HG02678 (cell line): Measurements from ENCODE around the gene RSBN1L.
"Not testable (repeated sequence)": the region's sequence is repeated elsewhere in the genome, so short reads cannot be mapped to it uniquely, and the experiment has no call there.

ENCODE experiments used
- ATAC-seq: cut with Tn5 transposase; IDR thresholded peaks from one replicate; pipeline ENCODE4 v1.9.1; 2021; ENCODE audit warnings: mild to moderate bottlenecking, moderate library complexity; ENCODE audit not compliant: unreplicated experiment

The RSBN1L gene

DNA sequence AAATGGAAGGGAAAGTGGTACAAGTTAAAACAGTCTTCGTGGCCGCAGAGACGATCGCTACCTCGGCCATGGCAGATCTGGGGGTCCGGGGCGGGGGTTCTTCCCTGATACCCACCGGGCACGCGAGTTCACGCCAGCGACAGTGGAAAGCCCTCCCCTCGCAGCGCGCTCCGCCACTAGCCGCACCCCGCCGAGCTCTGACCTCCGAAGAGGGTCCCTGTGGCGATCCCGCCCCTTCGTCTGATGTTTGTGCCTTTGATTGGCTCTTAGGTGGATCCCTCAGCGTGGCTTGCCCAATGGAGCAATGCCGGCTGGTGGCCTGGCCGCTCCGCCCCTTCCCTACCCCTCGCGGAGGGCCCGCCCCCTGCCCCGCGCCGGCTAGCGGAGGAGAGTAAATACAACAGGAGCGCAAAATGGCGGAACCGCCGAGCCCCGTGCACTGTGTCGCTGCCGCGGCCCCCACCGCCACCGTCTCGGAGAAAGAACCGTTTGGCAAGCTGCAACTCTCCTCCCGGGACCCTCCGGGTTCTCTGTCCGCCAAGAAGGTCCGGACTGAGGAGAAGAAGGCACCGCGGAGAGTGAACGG, at the start of gene RSBN1L:
TSS of gene RSBN1L (plus strand) at position 403 of the 586 bp plus-strand sequence. CDS start at position 414, 11 bp downstream.
- ATAC-seq, result peak; percentile 95

- ATAC-seq, result no peak
Observed at GRCh38 chr7:77648742-77649338, 47.4 kb upstream of the RSBN1L start.

DNA sequence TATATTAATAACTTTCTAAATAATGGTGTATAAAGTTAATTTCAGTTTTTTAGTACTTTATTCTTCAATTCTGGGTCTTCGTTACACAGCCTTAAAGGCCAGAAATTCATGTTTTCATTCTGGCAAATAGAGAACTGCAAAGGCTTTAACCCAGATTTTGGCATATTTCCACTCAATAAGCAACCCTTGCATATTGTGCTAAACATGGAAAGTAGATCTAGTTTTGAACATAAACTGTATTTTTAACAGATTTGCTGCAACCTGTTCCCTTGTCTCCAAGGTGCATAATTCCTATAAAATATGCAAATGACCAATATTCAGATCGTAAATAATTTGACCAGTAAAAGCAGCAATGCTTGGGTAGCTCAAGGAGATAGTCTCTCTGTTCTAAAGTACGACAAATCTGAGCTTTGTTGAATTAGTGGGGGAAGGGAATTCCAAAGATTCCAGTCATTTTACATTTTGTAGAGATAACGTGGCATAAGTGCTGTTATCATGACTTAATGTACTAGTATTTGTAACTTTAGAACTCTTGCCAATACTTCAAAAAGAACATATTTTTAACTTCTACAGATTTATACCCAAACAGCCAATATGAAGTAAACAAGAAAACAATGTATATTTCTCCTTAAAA, 46.4 kb upstream of the RSBN1L start:
- no peak for ATAC-seq

GRCh38 chr7:77651575-77652162, 44.6 kb upstream of the RSBN1L start:
- ATAC-seq, result no peak

GRCh38 chr7:77652826-77653225, 43.4 kb upstream of the RSBN1L start:
- not testable (repeated sequence) for ATAC-seq

- no peak for ATAC-seq
Observed at GRCh38 chr7:77653572-77653971, 42.7 kb upstream of the RSBN1L start.

- no peak for ATAC-seq
Observed at GRCh38 chr7:77655356-77655755, 40.9 kb upstream of the RSBN1L start.

- ATAC-seq, result no peak
Observed at GRCh38 chr7:77655836-77656455, 40.3 kb upstream of the RSBN1L start.

DNA sequence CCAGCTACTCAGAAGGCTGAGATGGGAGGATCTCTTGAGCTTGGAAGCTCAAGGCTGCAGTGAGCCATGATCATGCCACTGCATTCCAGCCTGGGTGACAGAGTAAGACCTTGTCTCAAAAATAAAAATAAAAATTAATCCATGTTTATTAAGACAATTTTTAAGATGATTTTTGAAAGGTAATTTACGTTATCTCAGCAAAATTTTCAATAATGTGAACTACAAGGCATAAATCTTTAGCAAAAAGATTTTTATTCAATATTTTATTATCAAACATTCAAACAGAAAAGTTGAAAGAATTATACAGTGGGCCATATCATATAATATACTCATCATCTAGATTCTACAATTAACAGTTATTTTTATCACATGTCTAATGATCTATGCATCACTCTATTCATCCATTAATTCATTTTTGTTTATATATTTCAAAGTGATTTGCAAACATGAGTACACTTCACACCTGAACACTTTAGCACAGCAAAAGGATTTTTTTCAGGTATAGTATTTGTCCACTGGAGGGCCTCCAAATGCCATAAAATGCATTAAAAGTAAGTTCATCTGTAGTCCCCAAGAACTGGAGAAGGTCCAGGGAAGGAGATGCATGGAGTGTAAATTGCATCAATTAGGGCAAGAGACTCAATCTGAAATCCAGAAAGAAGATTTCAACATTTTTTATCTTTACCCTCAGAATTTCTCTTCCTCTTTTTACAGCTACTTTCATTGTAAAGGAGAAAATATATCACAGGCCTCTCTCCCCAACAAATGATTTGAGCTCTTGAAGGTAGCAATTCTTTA, 38.6 kb upstream of the RSBN1L start:
- peak; percentile 52 for ATAC-seq

DNA sequence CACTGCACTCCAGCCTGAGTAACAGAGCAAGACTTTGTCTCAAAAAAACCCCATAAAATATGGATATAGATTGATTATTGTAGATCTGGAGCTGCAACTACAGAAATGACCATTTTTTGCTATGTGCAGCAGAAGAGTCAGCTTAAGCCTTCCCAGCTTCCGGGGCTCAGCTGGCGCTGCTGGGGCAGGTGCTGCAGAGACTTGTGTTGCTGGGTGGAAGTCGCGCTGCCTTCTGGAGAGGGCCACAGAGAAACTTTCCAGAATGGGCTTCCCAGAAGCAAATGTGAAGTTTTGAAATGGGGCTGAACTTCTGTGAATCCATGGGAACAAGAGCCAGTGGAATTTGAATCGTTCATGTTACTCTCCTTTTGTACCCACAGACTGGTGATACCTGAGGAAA, 37.3 kb upstream of the RSBN1L start:
- no peak for ATAC-seq

- ATAC-seq, result no peak
Observed at GRCh38 chr7:77661816-77662215, 34.4 kb upstream of the RSBN1L start.

GRCh38 chr7:77662869-77663268, 33.4 kb upstream of the RSBN1L start:
- ATAC-seq, result no peak

GRCh38 chr7:77664715-77665114, 31.5 kb upstream of the RSBN1L start:
- no peak for ATAC-seq

DNA sequence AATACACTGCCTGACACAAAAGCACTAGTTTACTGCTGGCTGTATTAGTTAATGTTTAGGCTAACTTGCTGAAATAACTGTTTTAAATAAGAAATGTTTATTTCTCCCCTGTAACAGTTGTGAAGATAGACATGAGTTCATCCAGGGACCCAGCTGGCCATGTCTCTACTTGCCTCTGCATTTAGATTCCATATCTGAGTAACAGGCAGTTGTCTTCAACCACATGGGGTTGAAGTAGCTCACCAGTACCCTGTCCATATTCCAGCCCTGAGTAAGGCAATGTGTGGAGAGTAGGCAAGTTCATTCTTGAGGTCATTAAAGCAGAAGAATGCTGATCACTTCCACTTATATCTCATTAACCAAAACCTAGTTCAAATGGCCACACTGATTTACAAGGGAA, 31.1 kb upstream of the RSBN1L start:
- no peak for ATAC-seq

DNA sequence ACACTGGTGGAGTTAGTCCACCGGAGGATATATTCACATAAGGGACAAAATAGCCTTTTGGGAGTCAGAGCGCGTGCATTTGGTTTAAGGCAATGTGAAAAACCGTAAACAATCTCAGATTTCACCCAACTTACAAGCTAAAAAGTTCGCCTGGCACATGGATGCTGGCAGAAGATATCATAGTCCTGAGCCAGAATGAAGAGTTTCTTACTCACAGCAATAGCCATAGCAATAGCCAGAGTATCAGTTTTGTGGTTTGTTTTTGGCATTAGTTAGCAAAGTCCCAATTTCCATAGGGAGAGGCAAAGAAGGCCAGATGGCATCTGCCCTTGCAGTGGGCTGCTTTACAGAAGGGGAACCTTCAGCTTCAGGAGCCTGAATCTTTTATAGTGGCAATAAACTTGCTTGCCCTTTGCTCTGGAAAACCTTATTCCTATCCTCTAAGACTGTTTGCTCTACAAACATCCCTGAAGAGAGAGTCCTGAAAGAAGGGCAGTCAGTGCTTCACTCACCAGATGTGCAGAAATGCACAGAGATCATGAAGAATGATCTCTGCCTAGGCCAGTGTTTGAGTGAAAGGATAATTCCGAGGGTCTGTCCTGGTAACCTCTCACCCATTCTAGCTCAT, 28.7 kb upstream of the RSBN1L start:
- ATAC-seq, result no peak

GRCh38 chr7:77674878-77675277, 21.4 kb upstream of the RSBN1L start:
- peak; percentile 52 for ATAC-seq

GRCh38 chr7:77679608-77680007, 16.7 kb upstream of the RSBN1L start:
- no peak for ATAC-seq

GRCh38 chr7:77680266-77680665, 16.0 kb upstream of the RSBN1L start:
- no peak for ATAC-seq

DNA sequence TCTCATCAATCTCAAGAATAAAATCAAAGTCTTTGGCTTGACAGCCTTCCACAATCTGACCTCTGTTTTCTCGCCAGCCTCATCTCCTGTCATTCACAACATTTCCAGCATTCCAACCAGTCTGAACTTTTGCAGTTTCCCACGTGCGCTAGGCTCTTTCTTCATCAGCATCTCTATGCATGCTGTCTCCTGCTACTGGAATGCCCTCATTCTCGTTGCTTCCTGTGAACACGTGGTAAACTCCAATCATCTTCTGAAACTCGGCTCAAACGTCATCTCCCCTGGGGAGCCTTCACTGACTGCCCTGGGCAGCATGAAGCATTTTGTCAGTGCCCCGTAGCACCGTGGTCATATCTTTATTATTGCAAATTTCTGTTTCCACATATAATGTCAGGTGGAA, 12.2 kb upstream of the RSBN1L start:
- ATAC-seq, result no peak

DNA sequence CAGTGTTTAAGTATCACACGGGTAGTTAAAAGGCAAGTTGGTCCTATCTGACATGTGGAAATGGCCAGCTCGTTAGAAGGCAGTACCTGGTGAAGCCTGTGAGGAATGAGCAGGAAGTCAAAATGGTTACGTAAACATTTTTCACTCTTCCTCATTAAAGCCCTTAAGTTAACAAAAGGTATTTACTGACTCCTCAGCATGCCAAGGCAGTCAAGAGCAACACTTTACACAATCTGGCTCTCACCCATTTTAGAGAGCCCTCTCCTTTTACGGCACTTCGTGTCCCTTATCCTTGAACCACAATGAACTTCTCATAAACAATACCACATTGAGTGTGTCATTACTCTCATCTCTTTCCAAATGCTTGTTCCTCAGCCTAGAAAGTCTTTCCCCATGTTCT, 11.0 kb upstream of the RSBN1L start:
- ATAC-seq, result no peak
